HG02623 (cell line): Measurements from ENCODE around the gene GTF3A.

Source experiments
- ATAC-seq: cut with Tn5 transposase; IDR thresholded peaks from one replicate; pipeline ENCODE4 v1.9.1; 2021; ENCODE audit warnings: moderate library complexity; ENCODE audit not compliant: unreplicated experiment

The GTF3A gene

DNA sequence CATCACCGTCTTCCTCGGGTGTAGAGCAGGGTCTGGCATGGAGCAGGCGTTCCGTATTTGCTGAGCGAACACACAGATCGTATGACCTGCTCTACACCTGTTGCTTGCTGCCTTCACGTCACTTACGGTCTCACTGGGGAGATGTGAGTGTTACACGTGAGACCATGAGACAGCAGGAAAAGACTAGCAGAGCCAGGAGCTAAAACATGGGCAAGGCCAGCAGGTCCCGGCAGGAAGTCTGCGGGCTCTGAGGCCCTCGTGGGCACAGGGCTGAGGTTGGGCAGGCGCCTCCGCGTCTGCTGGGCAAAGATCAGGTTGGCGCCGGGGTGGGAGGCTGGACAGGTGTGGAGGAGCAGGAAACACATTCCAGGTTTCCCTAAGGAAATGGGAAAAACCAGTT is 19.7 kb upstream of the GTF3A start:
- ATAC-seq = no peak

DNA sequence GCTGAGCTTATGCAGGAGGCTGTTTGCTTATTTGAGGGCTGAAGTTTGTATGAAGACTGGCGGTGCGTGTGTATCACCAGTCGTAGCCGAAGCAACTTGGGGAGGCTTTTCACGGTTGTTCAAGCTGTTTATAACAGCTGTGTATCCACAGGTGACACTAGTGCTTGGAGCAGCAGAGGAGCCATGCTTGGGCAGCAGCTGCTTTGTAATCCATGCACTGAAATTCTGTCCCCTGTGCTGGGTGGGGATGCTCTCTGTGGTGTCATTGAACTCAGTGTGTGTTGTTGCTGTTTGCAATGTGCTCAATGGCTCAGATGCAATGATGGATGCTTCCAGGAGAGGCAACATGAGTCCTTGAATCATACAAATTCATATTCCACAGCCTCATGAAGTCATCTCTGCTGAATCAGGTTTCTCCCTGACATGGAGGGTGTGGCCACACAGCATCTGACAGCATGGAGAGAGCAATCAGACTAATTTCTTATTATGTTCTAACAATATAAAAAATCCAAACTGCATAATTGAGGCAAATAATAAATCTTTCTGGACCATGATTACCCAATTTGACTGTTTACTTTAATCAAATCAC is 18.8 kb upstream of the GTF3A start:
- no peak for ATAC-seq

DNA sequence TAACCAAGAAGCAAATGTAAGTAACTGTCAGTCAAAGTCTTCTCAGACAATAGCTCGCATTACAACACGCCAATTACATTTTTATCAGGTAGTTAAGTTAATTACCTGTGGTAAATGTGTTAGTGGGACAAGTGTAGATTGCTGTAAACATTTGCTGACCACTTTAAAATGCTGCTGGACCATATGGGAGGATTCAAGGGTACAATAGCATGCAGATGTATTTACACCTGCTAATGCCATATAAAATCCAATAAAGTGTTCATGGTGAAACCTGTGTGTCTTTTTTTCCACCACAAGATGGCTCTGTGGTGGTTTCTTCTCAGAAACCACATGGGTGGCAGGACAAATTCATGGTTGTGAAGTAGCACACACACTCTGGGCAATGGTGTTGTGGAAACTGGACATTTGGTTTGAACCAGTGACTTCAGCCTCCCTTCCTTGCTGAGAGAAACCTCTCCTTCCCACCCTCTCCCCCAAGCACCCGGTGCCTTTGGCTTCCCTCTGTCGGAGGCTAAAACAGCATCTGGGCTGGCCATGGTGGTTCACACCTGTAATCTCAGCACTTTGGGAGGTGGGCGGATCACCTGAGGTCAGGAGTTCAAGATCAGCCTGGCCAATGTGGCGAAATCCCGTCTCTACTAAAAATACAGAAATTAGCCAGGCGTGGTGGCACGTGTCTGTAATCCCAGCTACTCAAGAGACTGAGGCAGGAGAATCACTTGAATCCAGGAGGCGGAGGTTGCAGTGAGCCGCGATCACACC is 18.1 kb upstream of the GTF3A start:
- ATAC-seq = no peak

DNA sequence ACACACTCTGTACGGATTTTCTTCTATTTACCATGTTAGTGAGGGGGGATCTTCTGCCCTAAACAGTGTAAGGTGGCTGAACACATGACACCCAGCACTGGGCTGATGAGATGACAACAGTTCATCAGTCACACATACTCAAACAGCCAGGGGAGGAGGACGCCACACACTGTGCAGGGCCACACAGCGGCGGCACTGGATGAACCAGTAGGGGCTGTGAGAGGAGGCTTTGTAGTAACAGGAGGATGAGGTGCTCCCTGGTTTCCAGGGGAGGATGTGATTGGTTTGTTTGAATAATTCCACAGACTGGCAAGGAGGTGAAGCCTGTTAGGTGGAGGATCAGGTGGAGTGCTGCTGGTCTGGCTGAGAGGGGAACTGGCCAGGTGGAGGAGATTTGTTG is 16.3 kb upstream of the GTF3A start:
- ATAC-seq = no peak

DNA sequence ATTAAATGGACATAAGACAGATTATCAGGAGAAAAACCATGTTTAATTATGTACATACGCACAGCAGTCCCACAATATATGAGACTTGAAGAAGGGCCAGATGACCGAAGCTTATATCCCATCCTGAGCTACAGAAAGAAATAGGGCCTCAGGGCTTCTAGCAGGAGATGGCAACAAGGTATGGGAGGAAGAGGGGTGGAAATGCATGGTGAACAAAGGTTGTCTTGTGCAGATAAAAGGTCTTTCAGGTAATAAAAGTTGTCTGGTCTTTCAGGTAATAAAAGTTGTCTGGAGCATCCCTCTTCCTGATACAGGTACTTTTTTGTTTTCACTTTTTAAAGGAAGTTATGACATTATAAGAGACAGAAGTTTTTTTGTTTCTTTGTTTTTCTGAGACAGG is 15.4 kb upstream of the GTF3A start:
- no peak for ATAC-seq

GRCh38 chr13:27411341-27411740 is 13.1 kb upstream of the GTF3A start:
- ATAC-seq = no peak

DNA sequence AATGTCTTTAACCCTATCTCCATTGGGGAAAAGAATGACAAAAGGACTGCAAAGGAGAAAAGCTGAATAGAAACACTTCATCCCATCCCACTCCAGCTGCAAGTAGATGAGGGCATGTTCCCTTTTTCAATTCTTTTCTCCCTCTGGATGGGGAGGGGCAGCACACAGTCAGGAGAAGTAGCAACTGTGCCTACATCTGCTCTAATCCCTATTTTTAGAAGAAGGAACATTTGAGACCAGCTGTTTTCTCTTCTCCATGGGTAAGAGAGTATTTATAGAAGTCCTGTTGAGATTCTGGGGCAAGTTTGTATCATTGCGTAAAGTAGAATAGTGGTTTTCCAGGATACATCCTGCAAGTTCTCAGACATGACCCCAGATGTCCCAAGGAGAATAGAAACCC is 9.3 kb upstream of the GTF3A start:
- no peak for ATAC-seq

GRCh38 chr13:27419328-27419727 is 5.1 kb upstream of the GTF3A start:
- ATAC-seq = no peak

DNA sequence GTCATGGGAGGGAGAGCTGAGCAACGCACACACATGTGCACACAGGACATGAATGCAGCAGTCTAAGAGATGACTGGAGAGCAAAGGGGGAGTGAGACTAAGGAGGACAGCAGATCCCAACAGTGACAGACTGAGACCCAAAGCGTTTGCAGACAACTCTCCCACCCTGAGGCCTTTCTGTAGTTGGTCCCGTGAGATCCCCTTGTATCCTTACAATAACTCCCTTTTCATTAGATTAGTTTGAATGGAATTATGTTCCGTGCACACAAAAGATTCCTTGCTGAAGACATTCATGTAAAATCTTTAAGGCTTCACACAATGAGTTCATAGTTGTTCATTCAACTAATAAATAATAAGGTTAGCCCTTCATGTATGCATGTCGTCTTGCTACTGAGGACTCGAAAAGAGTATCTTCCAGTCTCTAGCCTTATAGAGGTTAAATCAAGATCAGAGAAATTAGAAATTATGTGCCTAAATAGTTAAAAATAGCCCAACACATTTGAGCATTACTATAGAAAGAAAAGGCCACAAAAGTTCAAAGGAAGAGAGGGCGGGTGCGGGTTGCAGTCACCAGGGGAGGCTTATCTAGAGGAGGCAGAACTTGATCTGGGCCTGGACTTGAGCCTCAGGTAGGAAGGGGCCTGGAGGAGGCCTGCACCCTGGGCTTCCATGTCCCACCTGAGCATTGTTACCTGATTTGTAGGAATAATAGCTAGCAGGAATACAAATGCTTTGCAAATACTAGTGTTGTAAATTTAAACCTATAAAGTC is 3.1 kb upstream of the GTF3A start:
- ATAC-seq = no peak

DNA sequence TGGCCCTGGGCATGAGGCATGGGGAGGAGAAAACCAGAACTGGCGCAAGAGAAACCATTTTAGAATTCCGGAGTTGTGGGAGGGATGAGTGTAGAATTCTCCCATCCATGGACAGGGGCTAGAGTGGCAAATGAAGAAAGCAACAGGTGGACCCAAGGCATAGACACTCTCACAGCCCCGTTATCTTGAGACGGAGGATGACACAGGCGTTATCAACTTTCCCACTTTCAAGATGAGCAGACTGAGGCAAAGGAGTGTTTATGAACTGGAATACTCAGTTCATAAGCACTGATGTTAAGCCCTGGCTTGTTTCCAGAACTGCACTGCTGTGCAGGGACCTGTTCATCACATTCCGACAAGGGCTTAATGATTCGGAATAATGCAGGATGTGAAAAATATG is 1.1 kb upstream of the GTF3A start:
- no peak for ATAC-seq

- ATAC-seq = no peak
Measured at GRCh38 chr13:27425158-27425917, 919 bp downstream of the GTF3A start.

DNA sequence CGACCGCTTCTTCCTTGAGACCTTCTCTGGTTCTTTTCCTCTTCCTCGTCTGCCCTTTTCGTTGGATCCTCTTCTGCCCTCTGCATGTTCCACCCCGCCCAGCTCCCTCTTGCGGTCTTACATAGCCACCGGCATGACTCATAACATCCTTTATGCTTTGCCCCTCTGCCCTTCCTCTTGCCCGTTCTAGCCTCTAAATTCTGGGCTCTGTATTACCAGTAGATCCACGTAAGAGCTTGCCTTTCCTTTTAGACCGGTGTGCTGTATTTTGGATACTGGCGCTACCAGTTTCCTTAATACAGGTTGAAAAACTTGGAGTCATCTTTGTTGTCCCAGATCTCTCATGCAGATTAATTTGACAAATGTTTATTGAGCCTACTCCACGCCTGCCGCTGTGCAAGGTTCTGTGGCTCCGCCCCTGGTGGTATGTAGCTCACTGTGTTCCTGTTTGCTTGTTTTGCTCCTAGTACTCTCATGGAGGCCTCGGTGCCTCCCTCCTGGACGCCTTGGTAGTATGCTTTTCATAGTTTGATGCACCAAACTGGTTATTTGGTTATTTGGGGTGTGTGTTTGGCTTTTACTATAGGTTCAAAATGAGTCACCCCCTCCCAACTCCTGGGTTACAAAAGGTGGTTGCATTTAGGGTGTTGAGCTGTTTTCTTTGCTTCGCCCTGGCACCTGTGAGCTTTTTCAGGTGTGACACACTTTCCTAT is 1.7 kb downstream of the GTF3A start:
- peak; percentile 59 for ATAC-seq

DNA sequence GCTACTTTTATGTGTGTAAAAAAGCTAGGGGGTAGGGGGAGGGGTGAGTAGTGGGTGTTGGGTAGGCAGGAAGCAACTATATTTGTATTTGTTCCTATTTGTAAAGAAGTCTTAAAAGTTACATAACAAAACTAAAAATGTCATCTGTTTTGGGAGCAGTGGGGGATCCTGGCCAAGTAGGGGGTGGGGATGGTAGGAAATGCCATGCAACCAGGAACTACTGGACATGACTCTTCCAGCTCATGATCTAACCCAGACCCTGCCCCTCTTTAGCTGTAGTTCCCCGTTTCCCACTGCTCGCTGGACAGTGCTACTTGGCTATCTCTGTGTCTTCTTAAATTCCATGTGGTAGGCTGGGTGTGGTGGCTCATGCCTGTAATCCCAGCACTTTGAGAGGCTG is 3.2 kb downstream of the GTF3A start:
- ATAC-seq = no peak

- ATAC-seq = no peak
Measured at GRCh38 chr13:27428160-27428559, 3.7 kb downstream of the GTF3A start.

DNA sequence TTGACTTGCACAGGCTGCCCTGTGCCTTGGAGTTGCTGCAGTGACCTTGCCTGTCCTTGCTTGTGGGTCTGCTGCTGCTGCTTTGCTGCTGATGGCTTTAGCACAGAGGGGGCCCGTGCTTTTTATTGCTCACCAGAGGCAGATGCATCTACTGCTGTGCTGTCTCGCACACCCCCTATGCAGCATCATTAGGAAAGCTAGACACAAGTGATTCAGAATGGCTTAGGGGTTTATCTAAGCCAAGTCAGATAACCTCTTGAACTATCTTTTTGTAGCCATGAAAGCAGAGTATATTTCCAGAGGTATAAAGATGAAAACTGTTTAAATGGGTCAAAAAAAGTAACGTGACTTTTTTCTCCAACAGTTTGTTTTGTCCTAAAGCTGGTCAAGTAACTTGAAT is 7.8 kb downstream of the GTF3A start:
- ATAC-seq = no peak

DNA sequence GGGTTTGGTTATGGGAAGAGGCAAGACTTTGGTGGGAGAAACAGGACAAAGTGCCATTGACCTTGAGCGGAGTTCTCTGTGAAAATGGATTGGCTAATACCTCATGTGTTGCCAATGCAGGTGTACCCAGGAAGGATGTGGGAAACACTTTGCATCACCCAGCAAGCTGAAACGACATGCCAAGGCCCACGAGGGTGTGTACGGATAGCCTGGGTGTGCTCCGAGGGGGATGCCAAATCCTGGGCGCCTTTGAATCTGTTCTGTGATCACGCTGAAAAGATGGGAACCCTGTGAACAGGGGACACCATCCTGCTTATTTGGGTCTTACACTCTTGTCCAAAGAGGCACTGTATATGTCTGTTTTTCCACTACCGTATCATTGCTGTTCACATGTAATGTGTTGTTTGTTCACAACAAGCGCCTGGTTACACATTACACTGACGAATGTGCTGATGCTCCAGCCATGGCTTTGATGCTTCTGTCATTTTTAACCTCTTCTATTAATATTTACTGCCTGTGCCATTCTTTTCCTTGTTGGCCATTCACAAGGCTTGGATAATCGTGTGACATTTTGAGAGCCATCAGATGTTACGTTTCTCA is 8.3 kb downstream of the GTF3A start:
- ATAC-seq = no peak

DNA sequence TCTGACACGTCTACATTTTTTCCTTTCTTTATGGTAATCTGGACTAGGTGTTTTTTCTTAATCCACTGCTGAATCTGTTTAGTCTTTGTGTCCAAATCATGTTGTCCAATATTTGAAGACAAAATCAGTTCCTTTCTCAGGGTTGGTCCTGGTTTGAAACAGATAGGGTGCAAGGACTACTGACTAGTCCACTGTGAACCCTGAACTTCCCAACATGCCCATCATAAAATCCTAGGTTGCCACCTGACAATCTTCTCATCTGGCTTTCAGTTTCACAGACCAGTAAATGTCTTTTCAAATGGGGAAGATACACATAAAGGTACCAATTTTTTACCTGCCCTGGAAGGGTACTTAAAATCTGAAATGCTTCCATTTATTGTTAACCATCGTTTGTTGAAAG is 12.7 kb downstream of the GTF3A start:
- ATAC-seq = no peak

DNA sequence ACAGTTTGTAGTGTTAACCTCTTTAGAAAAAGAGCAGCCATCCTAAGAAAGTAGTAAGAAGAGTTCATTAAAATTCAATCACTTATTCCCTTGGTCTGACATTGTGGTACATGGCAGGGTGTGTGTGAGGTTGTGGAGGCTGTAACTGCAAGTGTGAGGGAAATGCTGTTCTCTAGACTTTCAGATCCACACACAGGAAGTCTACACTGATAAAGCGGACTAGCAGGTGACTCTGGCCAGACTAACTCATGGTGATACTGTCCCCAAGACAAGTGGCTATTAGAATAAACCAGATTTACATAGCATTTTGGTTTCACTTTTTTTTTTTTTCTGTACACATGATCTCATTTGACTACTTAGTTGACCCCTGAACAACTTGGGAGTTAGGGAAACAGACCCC is 16.0 kb downstream of the GTF3A start:
- no peak for ATAC-seq

DNA sequence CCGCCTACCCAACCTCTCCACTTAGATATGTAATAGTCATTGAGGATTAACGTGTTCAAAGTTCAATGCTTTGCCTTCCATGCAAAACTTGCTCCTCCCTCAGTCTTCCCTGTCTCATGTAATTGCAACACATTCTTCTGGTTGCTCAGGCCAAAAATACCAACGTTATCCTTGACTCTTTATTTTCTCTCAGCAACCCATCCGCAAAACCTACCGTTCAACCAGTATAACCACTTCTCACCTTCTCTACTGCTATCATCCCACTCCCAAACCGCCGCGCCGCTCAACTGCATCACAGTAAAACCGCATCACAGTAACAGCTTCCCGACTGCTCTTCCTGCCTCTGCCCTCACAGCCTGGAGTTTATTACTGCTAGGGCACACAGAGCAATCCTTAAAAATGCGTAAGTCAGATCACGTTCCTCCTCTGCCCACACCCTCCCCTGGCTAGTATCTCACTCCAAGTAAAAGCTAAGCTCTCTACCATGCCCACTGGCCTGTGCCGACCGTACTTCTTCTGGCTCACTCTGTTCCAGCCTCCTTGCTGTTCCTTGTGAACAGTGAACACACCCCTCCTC is 17.7 kb downstream of the GTF3A start:
- ATAC-seq = no peak

GRCh38 chr13:27442797-27443196 is 18.4 kb downstream of the GTF3A start:
- ATAC-seq = no peak
